Measurements from ENCODE around the gene GJC3.
"Not testable (repeated sequence)": the region's sequence is repeated elsewhere in the genome, so short reads cannot be mapped to it uniquely, and the experiment has no call there.

- TF ChIP-seq CTCF (IDR thresholded peaks at IDR 0.05); POLR2AphosphoS5 (IDR thresholded peaks at IDR 0.05; ENCODE audit: low read depth, low read length); REST (IDR thresholded peaks at IDR 0.05; ENCODE audit: insufficient read depth in 1 of 2, low read depth in 2 of 2, low read length in 1 of 2); TCF7L2 (IDR thresholded peaks at IDR 0.05; ENCODE audit: low read depth, low read length); SIN3A (IDR thresholded peaks at IDR 0.05; ENCODE audit: borderline replicate concordance, insufficient read depth, low read depth, low read length): not testable (repeated sequence)
These were observed 40.4 kb upstream of the GJC3 start for GRCh38 chr7:99969813-99970212.
